Measurements from ENCODE around the gene ENO1.
"Not testable (repeated sequence)": the region's sequence is repeated elsewhere in the genome, so short reads cannot be mapped to it uniquely, and the experiment has no call there.

Gene ENO1

DNA sequence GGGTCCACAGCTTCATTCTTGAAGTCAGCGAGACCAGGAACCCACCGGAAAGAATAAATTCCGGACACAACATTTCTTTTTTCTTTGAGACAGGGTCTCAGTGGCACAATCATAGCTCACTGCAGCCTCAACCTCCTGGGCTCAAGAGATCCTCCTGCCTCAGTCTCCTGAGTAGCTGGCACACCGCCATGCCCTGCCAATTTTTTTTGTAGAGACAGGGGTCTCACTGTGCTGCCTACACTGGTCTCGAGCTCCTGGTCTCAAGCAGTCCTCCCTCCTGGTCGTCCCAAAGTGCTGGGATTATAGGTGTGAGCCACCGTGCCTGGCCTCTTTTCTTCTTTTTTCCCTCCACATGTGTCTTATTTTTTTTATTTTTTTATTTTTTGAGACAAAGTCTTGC, 20.6 kb upstream of the ENO1 start:
- FAIRE-seq (no peak), DNase-seq (ENCODE audit: insufficient read length, low spot score) (no peak)
- TF ChIP-seq POLR2AphosphoS5 (IDR thresholded peaks at IDR 0.05; ENCODE audit: low read depth, low read length) (no peak), TAF1 (IDR thresholded peaks at IDR 0.05; ENCODE audit: low read depth, low read length) (no peak), SPI1 (IDR thresholded peaks at IDR 0.05; ENCODE audit: low read depth, low read length) (no peak), POU2F2 (IDR thresholded peaks at IDR 0.05; ENCODE audit: low read depth, low read length) (no peak), PAX5 (IDR thresholded peaks at IDR 0.05; ENCODE audit: insufficient read depth, low read length, severe bottlenecking) (no peak), POLR2A (IDR thresholded peaks at IDR 0.05; ENCODE audit: low read depth, low read length) (no peak)

DNA sequence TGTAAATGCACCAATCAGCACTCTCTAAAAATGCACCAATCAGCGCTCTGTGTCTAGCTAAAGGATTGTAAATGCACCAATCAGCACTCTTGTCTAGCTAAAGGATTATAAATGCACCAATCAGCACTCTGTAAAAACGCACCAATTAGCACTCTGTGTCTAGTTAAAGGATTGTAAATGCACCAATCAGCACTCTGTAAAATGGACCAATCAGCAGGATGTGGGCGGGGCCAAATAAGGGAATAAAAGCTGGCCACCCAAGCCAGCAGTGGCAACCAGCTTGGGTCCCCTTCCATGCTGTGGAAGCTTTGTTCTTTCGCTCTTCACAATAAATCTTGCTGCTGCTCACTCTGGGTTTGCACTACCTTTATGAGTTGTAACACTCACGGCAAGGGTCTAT, 19.9 kb upstream of the ENO1 start:
- DNase-seq (ENCODE audit: insufficient read length, low spot score); FAIRE-seq: not testable (repeated sequence)

DNA sequence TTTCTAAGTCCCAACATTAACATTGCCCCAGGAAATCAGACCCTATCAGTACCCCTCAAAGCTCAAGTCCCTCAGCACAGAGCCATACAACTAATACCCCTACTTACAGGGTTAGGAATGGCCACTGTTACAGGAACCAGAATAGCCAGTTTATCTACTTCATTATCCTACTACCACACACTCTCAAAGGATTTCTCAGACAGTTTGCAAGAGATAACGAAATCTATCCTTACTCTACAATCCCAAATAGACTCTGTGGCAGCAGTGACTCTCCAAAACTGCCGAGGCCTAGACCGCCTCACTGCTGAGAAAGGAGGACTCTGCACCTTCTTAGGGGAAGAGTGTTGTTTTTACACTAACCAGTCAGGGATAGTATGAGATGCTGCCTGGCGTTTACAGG, 19.0 kb upstream of the ENO1 start:
- not testable (repeated sequence) for FAIRE-seq; DNase-seq (ENCODE audit: insufficient read length, low spot score)

DNA sequence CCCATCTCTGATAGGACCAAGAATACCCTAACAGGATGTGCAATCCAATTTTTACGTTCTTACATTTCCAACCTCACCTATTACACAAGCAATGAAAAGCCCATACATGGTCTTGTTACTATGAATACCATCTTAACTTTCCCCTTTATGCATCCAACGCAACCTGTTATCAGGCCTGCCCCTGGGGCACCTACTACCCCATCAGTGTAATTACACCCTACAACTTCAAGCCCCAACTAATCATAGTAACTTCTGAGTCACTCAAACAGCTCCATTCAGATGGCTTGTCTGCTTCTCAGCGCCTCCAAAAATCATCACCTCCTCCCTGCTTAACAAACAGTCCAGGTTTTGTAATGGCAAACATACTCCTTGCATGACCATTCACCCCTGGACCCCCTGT, 18.3 kb upstream of the ENO1 start:
- FAIRE-seq; DNase-seq (ENCODE audit: insufficient read length, low spot score): not testable (repeated sequence)

DNA sequence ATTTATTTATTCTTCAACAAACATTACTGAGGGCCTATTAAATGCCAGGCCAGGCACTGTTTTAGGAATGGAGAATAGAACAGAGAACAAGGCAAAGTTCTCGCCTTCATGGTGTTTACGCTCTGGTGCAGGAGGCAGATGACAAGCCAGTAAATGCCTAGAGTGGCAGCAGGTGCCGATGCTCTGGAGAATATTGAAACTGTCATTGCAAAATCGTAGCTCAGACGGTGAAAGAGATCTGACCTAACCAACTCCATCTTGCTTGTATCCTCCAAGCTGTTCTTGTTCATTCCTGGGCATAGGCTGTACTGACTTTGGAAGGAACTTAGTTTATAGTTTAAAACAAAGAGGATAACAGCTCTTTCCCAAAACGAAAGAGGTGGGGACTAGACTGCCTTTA, 13.5 kb upstream of the ENO1 start:
- DNase-seq (ENCODE audit: insufficient read length, low spot score) (no peak), FAIRE-seq (no peak)

DNA sequence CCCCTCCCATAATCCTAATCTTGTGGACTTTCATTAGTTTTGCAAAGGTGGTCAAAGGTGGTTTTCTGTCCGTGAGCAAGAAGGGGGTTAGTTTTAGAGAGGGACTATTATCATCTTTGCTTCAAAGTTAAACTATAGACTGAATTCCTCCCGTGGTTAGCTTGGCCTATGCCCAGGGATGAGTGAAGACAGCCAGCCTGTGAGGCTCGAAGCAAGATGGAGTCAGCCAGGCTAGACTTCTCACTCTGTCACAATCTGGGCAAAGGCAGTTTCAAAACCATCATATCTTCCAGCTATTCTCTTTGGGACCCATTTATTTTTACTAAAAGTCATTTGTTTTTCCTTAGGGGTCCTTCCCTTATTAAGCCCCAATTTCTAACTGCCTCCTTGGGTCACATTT, 12.9 kb upstream of the ENO1 start:
- DNase-seq (ENCODE audit: insufficient read length, low spot score) (no peak), FAIRE-seq (no peak)
- TF ChIP-seq POLR2A (IDR thresholded peaks at IDR 0.05; ENCODE audit: low read depth, low read length) (no peak), POLR2AphosphoS5 (IDR thresholded peaks at IDR 0.05; ENCODE audit: low read depth, low read length) (no peak), SPI1 (IDR thresholded peaks at IDR 0.05; ENCODE audit: low read depth, low read length) (no peak), POU2F2 (IDR thresholded peaks at IDR 0.05; ENCODE audit: low read depth, low read length) (no peak), TAF1 (IDR thresholded peaks at IDR 0.05; ENCODE audit: low read depth, low read length) (no peak), PAX5 (IDR thresholded peaks at IDR 0.05; ENCODE audit: insufficient read depth, low read length, severe bottlenecking) (no peak)

More for the DNA sequence above, 13.5 kb upstream of the ENO1 start:
- TF ChIP-seq SPI1 (IDR thresholded peaks at IDR 0.05; ENCODE audit: low read depth, low read length) (no peak), POLR2AphosphoS5 (IDR thresholded peaks at IDR 0.05; ENCODE audit: low read depth, low read length) (no peak), POLR2A (IDR thresholded peaks at IDR 0.05; ENCODE audit: low read depth, low read length) (no peak), TAF1 (IDR thresholded peaks at IDR 0.05; ENCODE audit: low read depth, low read length) (no peak), PAX5 (IDR thresholded peaks at IDR 0.05; ENCODE audit: insufficient read depth, low read length, severe bottlenecking) (no peak), POU2F2 (IDR thresholded peaks at IDR 0.05; ENCODE audit: low read depth, low read length) (no peak)

DNA sequence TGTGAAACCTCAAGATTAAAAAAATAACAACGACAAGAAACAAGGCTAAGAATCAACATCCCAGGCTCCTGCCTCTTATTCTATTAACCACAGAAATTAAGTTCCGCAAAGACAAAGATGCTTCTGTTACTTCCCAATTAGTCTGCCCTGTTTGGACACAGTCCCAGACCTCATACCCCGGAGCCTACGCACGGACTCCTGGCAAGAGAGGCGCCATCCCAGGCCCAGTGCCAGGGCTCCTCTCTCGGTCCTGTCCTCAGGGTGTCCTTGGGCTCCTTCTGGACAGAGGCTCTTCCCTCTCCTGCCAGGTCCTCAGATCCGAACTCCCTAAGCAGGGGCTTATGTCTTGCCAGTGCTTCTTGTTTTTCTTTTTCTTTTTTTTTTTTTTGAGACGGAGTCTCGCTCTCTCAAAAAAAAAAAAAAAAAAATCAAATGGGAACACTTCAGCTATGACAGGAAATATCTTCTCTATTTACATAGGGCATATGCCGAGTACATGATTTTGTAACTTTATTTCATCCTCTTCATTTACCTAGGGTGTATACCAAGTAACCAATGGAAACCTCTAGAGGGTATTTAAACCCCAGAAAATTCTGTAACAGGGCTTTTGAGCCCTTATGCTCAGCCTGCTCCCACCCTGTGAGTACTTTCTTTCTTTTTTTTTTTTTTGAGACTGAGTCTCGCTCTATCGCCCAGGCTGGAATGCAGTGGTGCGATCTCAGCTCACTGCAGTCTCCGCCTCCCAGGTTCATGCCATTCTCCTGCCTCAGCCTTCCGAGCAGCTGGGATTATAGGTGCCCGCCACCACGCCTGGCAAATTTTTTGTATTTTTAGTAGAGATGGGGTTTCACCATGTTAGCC, 11.7 kb upstream of the ENO1 start:
- FAIRE-seq = no peak
- TF ChIP-seq SPI1 (IDR thresholded peaks at IDR 0.05; ENCODE audit: low read depth, low read length) = no peak
- TF ChIP-seq PAX5 (IDR thresholded peaks at IDR 0.05; ENCODE audit: insufficient read depth, low read length, severe bottlenecking) = no peak
- TF ChIP-seq TAF1 (IDR thresholded peaks at IDR 0.05; ENCODE audit: low read depth, low read length) = no peak
- TF ChIP-seq POLR2A (IDR thresholded peaks at IDR 0.05; ENCODE audit: low read depth, low read length) = no peak
- no peak for TF ChIP-seq POLR2AphosphoS5 (IDR thresholded peaks at IDR 0.05; ENCODE audit: low read depth, low read length)
- no peak for TF ChIP-seq POU2F2 (IDR thresholded peaks at IDR 0.05; ENCODE audit: low read depth, low read length)
- no peak for DNase-seq (ENCODE audit: insufficient read length, low spot score)

DNA sequence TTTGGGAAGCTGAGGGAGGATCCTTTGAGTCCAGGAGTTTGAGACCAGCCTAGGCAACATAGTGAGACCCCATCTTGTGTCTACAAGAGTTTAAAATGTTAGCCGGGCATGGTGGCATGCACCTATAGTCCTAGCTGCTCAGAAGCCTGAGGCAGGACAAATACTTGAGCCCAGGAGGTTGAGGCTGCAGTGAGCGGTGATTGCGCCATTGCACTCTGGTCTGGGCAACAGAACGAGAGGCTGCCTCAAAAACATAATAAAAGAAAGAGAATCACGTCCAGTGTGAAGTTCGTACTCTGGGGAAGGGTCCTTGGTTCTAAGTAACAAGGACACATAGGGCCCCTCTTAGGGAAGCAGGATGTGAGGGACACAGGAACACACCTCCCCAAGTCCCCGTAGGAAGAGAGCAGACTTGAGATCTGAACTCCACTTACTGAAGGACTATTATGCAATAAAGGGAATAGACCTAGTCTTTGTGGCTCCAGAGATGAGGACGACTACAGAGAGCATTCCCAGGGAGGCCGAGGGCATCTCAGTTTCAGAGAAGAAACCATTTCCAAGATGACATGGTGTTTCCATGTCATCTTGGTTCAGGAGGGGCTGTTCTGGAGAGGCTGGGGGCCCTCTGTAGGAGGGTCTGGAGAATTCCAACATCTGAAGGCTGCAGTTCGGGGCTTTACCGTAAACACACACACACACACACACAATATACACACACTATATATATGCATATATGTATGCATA, 10.8 kb upstream of the ENO1 start:
- FAIRE-seq (no peak), DNase-seq (ENCODE audit: insufficient read length, low spot score) (no peak)
- TF ChIP-seq POLR2AphosphoS5 (IDR thresholded peaks at IDR 0.05; ENCODE audit: low read depth, low read length) (no peak), PAX5 (IDR thresholded peaks at IDR 0.05; ENCODE audit: insufficient read depth, low read length, severe bottlenecking) (no peak), POLR2A (IDR thresholded peaks at IDR 0.05; ENCODE audit: low read depth, low read length) (no peak), TAF1 (IDR thresholded peaks at IDR 0.05; ENCODE audit: low read depth, low read length) (no peak), SPI1 (IDR thresholded peaks at IDR 0.05; ENCODE audit: low read depth, low read length) (no peak), POU2F2 (IDR thresholded peaks at IDR 0.05; ENCODE audit: low read depth, low read length) (no peak)

DNA sequence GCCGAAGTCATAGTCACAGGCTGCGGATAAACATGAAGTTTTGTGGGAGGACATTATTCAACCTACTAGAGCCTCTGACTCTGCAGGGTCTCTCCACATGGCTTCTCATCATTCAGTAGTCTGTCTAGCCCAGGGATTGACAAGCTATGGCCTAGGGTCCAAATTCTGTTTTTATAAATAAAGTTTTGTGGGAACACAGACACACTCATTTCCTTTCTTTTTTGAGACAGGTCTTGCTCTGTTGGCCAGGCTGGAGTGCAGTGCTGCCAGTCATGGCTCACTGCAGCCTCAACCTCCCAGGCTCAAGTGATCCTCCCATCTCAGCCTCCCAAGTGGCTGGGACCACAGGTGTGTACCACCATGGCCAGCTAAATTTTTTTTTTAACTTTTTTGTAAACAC, 8.1 kb upstream of the ENO1 start:
- no peak for FAIRE-seq
- TF ChIP-seq SPI1 (IDR thresholded peaks at IDR 0.05; ENCODE audit: low read depth, low read length) = no peak
- TF ChIP-seq TAF1 (IDR thresholded peaks at IDR 0.05; ENCODE audit: low read depth, low read length) = no peak
- no peak for TF ChIP-seq PAX5 (IDR thresholded peaks at IDR 0.05; ENCODE audit: insufficient read depth, low read length, severe bottlenecking)
- no peak for TF ChIP-seq POLR2A (IDR thresholded peaks at IDR 0.05; ENCODE audit: low read depth, low read length)
- TF ChIP-seq POLR2AphosphoS5 (IDR thresholded peaks at IDR 0.05; ENCODE audit: low read depth, low read length) = no peak
- no peak for TF ChIP-seq POU2F2 (IDR thresholded peaks at IDR 0.05; ENCODE audit: low read depth, low read length)
- DNase-seq (ENCODE audit: insufficient read length, low spot score) = no peak

DNA sequence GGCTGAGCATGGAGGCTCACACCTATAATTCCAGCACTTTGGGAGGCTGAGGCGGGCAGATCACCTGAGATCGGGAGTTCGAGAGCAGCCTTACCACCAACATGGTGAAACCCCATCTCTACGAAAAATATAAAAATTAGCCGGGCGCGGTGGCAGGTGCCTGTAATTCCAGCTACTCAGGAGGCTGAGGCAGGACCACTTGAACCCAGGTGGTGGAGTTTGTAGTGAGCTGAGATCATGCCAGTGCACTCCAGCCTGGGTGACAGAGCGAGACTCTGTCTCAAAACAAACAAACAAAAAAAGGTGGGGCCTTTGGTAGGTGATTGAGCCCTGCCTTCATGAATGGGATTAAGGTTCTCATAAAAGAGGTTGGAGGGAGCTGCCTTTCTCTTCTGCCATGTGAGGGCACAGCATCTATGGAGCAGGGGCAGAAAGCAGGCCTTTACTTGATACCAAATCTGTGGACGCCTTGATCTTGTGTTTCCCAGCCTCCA, 7.6 kb upstream of the ENO1 start:
- not testable (repeated sequence) for DNase-seq (ENCODE audit: insufficient read length, low spot score); FAIRE-seq

DNA sequence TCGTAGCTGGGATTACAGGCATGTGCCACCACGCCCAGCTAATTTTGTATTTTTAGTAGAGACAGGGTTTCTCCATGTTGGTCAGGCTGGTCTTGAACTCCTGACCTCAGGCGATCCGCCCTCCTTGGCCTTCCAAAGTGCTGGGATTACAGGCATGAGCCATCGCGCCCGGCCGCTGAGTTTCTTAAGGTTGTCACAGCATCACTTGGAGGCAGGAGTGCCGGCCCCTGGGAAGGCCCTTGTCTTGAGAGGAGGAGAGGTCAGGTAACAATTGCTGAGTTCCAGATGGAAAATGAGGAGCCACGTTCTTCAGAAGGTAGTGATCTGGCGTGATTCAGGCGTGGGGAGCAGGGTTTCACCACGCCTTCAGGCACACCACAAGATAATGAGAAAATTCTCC, 5.6 kb upstream of the ENO1 start:
- not testable (repeated sequence) for FAIRE-seq

More for the DNA sequence above, 5.6 kb upstream of the ENO1 start:
- DNase-seq (ENCODE audit: insufficient read length, low spot score) = not testable (repeated sequence)
